HG03442 (cell line): Measurements from ENCODE around the gene FITM1.
"Not testable (repeated sequence)": the region's sequence is repeated elsewhere in the genome, so short reads cannot be mapped to it uniquely, and the experiment has no call there.

Source experiments
- ATAC-seq: cut with Tn5 transposase; IDR thresholded peaks from one replicate; pipeline ENCODE4 v1.9.1; 2021; ENCODE audit warnings: mild to moderate bottlenecking, moderate library complexity; ENCODE audit not compliant: unreplicated experiment

The FITM1 gene

GRCh38 chr14:24098229-24098926, 32.1 kb upstream of the FITM1 start:
- no peak for ATAC-seq

GRCh38 chr14:24098927-24099813, 31.3 kb upstream of the FITM1 start:
- ATAC-seq: no peak

DNA sequence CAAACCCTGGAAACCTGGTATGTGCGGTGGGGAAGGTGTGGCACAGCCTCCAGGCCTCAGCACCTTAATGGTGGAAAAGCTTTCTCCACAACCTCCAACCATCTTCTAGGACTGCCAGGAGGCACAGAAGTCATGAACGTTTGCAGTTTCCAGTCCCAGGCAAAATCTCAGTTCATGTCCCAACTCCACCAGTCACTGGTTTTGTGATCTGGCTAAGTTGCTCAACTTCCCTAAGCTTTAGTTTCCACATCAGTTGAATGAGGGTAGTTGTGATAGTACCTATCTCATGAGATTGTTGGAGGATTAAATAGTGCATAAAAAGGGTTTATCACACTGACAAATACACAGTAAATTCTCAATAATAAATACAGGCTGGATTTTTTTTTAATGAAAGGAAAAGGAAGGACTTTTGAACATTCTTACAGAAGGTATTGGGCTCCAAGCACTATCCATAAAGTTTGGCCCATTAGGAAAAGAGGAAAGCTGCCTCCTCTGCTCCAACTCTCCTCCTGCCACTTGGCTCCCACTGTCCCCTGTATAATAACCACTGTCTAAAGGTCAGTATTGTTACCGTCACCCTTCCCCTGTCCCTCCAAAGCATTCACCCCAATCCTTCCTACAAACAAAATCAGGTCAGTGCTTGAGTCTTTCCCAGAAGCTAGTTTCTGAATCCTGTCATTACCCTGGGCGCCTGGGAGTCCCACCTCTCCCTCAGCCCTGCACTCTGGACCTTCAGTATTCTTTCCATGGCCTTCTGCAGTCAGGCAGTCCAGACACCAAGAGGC, 30.1 kb upstream of the FITM1 start:
- no peak for ATAC-seq

DNA sequence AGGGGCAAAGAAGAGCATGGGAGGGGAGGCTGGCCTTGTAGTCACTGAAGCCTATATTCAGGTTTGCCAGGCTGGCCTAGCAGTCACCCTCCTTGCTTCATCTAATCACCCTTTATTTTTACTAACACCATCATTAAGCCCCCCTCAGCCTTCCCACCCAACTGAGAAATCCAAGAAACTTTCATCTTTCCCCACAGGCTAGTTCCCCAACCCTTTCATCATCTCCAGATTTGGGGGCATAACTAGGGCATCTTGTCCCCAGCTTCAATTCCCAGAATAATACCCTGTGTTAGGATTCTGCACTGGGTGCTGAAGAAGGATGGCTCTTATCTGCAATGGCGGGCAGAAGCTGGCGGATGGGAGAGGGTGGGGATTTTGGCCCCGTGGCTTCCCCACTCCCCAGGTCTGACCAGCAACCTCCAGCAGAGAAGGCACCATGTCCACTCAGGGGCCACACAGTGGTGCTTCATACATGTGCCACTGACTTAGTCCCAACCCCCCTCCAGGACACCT, 29.4 kb upstream of the FITM1 start:
- no peak for ATAC-seq

- ATAC-seq: no peak
Observed at GRCh38 chr14:24102357-24103048, 28.0 kb upstream of the FITM1 start.

GRCh38 chr14:24103451-24103850, 27.0 kb upstream of the FITM1 start:
- ATAC-seq: no peak

- ATAC-seq: not testable (repeated sequence)
Observed at GRCh38 chr14:24105609-24106239, 24.7 kb upstream of the FITM1 start.

DNA sequence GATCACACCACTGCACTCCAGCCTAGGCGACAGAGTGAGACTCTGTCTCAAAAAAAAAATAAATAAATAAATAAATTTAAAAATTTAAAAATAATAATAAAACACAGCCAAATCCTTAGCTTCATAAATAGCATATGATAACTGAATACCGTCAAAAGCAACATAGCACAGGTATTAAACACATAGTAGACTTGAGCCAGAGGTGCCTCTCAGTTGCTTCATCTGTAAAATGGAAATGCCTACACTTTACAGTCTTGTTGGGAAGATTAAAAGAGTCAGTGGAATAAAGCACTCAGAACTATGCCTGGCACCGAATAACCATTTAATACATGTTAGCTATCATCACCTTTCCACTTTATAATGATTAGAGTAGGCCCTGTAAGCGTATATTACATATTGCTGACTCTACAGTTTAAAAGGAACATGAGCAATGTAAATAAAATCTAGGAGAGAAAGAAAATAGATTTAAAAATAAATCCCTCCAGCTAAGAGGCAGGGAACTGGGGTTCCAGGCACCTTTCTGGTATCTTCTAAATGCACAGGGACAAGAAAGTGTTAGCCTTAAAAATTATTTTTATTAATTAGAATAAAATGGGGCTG, 23.7 kb upstream of the FITM1 start:
- ATAC-seq: no peak

DNA sequence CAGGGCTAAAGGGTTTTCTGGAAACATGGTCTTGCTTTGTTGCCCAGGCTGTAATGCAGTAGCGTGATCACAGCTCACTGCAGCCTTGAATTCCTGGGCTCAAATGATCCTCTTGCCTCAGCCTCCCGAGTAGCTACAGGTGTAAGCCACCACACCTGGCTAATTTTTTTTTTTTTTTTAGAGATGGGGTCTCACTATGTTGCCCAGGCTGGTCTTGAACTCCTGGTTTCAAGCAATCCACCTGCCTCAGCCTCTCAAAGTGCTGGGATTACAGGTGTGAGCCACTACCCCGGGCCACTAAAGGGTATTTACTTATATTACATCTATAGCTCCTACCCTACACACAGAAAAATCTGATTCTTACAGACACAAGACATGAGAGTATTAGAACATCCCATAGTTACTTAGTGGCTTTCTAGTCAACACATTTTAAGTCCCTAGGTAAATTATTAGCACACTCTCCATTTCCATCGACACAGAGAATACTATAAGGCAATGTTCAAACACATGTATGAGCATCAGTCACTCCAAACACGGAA, 22.1 kb upstream of the FITM1 start:
- no peak for ATAC-seq

- no peak for ATAC-seq
Observed at GRCh38 chr14:24110060-24110459, 20.4 kb upstream of the FITM1 start.

DNA sequence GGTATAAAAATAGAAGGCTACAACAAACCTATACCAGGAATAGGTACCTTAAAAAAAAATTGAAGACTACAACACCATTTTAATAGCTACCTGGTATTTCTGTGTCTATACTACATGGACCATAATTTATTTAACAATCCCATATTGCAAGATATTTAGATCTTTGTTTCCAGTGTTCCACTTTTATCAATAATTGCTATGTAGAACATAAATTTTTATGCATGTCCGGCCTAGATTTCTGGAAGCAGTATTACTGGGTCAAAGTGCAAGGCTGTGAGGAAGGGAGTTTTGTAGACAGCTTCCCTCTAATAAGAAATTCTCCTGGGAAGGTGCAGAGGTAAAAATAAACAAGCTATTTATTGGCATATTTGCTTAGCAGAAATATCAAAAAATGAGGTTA, 19.9 kb upstream of the FITM1 start:
- ATAC-seq: no peak

DNA sequence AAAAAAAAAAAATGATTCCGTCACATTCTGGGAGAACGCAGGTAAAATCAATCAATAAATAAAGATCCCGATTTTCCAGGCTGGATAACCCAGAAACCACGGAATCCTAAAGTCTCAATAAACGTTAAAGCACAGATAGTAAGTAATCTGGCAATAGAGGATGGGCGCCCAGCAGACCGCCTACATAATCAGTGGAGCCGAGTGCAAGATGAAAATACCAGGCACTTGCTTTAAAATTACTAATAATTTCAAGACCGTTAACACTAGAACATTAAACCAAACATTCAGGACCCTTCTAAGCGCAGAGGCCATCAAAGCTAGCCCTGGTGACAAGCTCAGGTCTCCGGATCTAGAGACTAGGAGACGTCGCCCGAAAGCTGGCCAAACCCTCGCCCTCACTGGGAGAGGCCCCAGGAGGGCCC, 17.1 kb upstream of the FITM1 start:
- no peak for ATAC-seq

DNA sequence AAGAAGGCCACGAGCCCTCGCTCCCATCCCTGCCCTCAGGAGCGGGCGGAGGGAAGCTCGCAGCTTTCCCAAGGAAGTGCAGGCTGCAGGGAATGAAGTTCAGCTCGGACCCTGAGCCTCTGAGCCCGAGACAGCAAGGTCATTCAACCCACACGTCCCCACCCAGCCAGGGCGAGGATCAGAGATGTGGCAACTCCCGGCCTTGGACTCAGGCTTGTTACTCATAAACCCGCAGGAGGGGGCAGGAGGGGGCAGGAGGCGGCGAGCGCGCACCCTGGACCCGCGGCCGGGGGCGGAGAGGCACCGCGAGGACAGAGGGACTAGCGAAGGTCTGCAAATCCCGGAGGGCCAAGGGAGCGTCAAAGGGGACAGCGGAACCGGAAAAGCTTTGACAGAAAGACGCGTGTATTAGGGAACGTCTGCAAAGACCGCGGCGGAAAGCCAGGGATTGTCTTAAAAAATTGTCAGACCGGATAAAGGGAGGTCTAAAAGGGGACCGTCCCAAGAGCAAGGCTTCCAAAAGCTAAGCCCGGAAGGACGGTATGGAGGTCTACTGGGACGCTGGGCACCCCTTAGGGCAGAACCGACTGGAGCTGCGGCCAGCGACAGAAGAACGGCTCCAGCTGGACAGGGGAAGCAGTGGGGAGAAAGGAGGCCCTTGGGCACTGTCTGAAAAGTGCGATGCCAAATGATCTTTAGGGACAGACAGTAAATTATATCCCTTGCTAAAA, 16.5 kb upstream of the FITM1 start:
- peak; percentile 25 for ATAC-seq

DNA sequence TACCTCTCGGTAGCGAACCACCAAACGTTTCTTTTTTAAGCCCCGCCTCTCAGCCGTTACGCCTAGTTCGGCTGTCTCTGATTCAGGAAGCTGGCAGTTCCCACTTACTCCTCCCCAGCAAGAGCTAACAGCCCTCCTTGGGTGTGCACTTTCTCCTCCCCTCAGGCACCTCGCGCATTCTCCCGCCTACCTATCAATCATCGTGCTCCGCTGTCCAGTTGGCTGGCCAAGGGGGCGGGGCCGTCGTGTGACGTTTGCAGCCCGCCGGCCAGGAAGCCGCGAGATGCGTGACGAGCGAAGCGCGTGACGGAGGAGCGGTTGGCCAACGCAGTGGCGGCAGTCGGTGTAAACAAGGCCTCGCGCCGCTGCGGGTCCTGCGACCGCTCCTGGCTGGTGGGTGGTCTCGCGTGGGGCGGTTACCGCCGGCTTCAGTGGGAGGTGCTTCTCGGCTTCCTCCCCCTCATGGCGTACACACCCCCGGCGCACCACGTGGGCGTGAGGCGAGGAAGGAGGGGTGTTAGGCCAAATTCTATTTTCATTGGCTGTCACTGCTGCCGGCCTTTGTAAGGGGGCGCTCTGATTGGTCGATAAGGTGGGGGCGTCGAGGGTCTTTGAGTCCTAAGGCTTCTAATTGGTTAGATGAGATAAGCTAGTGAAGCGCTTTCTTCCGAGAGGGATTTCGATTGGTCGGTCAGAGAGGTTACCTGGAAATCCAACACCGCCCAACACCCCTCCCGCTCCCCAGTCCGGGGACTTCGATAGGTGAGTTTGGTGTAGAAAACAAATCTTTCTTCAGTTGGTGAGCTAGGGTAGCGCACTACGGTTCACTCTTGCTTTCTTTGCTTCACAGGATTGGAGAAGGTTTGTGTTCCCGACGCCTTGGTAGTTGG, 15.7 kb upstream of the FITM1 start, which contains the start of the genes DCAF11 and NRL:
TSS of gene DCAF11 (plus strand) at position 246 of the 890 bp plus-strand sequence. CDS start 818 bp downstream, outside the sequence.
TSS of gene NRL (minus strand) at position 418 of the 890 bp plus-strand sequence. CDS start 32,101 bp downstream, outside the sequence.
- peak; percentile 82 for ATAC-seq

DNA sequence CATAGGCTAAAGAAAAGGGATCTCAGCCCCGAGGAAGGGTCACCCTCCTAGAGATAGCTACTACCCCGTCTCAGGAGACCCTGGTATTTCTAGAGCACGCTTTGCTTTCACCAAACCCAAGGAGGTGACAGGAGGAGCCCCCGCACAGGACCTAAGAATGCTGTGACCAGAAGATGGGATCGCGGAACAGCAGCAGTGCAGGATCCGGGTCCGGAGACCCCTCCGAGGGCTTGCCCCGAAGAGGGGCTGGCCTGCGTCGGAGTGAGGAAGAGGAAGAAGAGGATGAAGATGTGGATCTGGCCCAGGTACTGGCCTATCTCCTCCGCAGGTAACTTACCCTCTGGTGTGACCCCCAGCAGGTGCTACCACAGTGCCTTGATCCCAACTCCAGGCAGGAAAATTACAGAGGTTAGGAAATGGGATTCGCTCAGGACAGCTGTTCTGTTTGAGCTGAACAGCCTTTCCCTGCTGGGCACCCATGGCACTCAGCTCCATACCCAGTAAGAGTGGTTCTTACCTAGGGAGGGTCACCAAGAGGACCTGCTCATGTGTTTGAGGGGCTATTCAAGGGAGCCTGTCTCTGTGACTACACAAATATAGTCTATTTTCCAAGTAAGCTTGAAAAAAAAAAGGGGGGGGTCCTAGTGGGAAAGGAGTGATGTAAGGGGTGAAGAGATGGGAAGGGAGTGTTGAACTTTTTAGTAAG, 14.9 kb upstream of the FITM1 start:
- no peak for ATAC-seq

DNA sequence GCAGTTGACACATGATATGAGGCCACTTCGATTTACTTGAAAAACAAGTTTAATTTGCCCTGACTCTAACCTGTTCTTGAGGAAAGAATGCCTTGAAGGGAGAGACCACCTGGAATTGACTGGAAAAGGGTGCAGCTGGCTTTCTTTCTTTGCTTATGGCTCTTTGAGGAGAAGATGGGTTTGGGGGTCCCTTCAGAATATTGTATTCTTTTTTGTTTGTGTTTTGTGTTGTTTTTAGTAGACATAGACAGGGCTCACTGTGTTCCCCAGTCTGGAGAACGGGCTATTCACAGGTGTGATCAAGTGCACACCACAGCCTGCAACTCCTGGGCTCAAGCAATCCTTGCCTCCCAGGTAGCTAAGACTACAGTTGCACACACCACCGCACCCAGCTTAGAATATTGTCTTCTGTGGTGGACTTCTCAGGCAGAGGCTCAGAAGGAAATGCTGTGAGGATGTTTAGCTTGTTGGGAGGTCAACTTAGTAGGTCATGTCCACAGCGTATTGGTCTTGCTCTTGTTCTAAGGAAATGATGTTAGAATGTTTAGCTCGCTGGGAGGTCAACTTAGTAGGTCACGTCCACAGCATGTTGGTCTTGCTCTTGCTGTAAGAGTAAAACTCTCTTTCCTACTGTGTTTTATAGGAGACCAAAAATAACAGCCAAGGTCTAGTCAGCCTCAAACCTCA, 14.2 kb upstream of the FITM1 start:
- ATAC-seq: no peak
